GM23338 (cell line): Measurements from ENCODE around the gene HSPA12B.

Source experiments
- POLR2AphosphoS5 ChIP-seq: IDR thresholded peaks from 2 replicates; pipeline ENCODE4 v1.6.1; 2016; ENCODE audit warnings: antibody characterized with exemption, low read depth
- TF ChIP-seq, protein P1 (sequence below), 2 experiments: fragments of 200-600 bp in 1 of 2; sonication (generic) in 1 of 2; conservative IDR thresholded peaks; 2 replicates each; pipeline versions ENCODE4 v1.5.1 to v1.6.1; 2016 to 2017; ENCODE audit warnings: antibody characterized with exemption in 2 of 2, low read depth in 2 of 2, mild to moderate bottlenecking in 2 of 2, moderate library complexity in 1 of 2

DNA sequence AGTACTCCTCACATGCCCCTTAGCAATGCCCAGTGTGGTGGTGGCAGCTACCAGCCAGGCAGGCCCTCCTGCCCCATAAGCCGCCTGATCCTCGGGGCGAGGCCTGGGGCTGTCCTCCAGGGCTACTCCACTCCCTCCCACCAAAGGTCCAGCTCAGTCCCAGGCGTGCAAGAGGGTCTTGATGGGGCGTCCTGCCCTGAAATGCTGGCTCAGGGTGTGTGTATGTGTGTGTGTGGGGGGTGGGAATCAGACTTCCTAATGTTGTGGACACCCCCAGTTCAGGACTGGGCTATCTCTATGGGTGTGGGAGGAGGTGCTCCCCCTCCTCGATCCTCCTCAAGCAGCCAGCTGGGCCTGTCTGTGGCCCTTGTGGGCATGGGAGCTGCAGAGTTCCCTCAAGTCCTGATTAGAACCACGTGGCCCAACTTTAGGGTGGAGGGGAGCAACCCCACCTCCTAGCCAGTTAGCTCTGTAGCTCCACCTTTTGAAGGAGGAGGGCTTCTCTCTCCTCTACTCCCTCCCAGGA, 7.5 kb downstream of the HSPA12B start:
- TF ChIP-seq POLR2AphosphoS5 = no peak
- TF ChIP-seq, protein P1, sequence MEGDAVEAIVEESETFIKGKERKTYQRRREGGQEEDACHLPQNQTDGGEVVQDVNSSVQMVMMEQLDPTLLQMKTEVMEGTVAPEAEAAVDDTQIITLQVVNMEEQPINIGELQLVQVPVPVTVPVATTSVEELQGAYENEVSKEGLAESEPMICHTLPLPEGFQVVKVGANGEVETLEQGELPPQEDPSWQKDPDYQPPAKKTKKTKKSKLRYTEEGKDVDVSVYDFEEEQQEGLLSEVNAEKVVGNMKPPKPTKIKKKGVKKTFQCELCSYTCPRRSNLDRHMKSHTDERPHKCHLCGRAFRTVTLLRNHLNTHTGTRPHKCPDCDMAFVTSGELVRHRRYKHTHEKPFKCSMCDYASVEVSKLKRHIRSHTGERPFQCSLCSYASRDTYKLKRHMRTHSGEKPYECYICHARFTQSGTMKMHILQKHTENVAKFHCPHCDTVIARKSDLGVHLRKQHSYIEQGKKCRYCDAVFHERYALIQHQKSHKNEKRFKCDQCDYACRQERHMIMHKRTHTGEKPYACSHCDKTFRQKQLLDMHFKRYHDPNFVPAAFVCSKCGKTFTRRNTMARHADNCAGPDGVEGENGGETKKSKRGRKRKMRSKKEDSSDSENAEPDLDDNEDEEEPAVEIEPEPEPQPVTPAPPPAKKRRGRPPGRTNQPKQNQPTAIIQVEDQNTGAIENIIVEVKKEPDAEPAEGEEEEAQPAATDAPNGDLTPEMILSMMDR (conservative IDR thresholded peaks at IDR 0.05; ENCODE audit: low read depth in 2 of 2) = no peak
